AG10803 (cell line): ENCODE results near the gene TRIM52.
A peak's percentile ranks its signal among the peaks of the same experiment; 100 is the strongest.

Experiments used
- DNase-seq: peaks from one replicate; pipeline ENCODE4 v3.0.0; 2010; ENCODE audit warnings: low read depth
- H3K4me3 ChIP-seq: 2 replicates; pipeline ENCODE4 v1.5.1; 2011; ENCODE audit warnings: mild to moderate bottlenecking, low read length, control low read depth
- TF ChIP-seq, protein P1 (sequence below): conservative IDR thresholded peaks from 2 replicates; pipeline ENCODE4 v1.5.1; 2011; ENCODE audit warnings: mild to moderate bottlenecking, low read length, control low read depth, inconsistent platforms

The TRIM52 gene

DNA sequence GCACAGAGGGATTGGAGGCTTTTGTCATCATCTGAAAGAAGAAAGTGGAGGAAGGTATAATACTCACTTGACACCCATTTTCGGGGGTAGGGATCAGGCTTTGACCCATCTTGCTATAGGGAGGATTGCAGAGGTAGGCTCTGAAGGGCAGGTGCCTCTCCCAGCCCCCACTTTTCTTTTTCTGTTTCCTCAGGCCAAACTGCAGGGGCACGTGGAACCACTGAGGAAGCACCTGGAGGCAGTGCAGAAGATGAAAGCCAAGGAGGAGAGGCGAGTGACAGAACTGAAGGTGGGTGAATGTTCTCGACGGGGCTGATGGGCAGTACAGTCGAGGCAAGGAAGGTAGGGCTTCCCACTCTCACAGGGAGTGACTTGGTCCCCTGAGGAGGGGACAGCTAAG lies 30.4 kb downstream of the TRIM52 start:
- no peak overlapping the region for H3K4me3 ChIP-seq
- TF ChIP-seq, protein P1, sequence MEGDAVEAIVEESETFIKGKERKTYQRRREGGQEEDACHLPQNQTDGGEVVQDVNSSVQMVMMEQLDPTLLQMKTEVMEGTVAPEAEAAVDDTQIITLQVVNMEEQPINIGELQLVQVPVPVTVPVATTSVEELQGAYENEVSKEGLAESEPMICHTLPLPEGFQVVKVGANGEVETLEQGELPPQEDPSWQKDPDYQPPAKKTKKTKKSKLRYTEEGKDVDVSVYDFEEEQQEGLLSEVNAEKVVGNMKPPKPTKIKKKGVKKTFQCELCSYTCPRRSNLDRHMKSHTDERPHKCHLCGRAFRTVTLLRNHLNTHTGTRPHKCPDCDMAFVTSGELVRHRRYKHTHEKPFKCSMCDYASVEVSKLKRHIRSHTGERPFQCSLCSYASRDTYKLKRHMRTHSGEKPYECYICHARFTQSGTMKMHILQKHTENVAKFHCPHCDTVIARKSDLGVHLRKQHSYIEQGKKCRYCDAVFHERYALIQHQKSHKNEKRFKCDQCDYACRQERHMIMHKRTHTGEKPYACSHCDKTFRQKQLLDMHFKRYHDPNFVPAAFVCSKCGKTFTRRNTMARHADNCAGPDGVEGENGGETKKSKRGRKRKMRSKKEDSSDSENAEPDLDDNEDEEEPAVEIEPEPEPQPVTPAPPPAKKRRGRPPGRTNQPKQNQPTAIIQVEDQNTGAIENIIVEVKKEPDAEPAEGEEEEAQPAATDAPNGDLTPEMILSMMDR, result no peak
- DNase-seq, result no peak

- DNase-seq, result no peak
- TF ChIP-seq, protein P1, result no peak
- H3K4me3 ChIP-seq, result no peak overlapping the region
Observed at GRCh38 chr5:181229996-181230395, 30.9 kb downstream of the TRIM52 start.

DNA sequence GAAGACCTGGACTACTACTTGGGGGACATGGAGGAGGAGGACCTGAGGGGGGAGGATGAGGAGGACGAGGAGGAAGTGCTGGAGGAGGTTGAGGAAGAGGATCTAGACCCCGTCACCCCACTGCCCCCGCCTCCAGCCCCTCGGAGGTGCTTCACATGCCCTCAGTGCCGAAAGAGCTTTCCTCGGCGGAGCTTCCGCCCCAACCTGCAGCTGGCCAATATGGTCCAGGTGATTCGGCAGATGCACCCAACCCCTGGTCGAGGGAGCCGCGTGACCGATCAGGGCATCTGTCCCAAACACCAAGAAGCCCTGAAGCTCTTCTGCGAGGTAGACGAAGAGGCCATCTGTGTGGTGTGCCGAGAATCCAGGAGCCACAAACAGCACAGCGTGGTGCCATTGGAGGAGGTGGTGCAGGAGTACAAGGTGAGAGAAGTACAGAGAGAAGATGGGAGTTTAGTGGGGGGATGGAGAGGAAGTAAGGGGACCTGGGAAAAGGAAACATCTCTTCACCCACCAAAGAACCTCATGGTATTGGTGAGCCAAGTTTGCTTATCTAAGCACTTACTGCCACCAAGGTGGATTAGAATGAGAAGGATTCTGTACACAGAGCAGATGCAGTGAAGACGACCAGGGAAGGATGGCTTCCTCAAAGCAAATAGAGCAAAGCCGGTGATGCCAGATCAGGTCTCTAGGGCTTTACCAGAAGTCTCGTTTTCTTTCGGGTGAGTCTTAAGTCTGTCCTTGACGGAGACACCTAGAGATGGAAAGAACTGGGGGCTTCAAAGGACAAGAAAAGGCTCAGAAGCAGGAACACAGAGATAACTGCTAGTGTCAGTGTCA lies 36.3 kb downstream of the TRIM52 start:
- H3K4me3 ChIP-seq, result peak overlapping the region; percentile 99
- TF ChIP-seq, protein P1, result no peak
- no peak for DNase-seq

DNA sequence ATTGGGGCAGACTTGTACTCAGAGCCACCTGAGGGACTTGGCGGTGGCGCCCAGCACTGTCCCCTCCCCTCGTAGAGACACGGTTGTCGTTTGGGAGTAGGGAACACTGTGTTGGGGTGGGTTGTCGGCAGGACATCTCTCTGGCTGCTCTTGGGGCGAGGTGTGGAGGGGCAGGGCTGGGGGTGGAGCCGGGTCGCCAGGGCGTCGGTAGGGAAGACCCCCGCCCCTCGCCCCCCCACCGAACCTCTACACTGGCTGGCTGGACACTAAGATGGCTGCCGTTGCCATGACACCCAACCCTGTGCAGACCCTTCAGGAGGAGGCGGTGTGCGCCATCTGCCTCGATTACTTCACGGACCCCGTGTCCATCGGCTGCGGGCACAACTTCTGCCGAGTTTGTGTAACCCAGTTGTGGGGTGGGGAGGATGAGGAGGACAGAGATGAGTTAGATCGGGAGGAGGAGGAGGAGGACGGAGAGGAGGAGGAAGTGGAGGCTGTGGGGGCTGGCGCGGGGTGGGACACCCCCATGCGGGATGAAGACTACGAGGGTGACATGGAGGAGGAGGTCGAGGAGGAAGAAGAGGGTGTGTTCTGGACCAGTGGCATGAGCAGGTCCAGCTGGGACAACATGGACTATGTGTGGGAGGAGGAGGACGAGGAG lies 37.1 kb downstream of the TRIM52 start:
- no peak for DNase-seq
- peak overlapping the region; percentile 99 for H3K4me3 ChIP-seq
- TF ChIP-seq, protein P1, result no peak

GRCh38 chr5:181223058-181223728 lies 37.8 kb downstream of the TRIM52 start, which contains the start of gene TRIM41:
TSS of gene TRIM41 (plus strand) at chr5:181223281. CDS start at chr5:181224000, 719 bp downstream.
- peak; percentile 99 for DNase-seq
- H3K4me3 ChIP-seq, result peak within 1 kb of the TSS; percentile 99
- TF ChIP-seq, protein P1, result peak; percentile 25

DNA sequence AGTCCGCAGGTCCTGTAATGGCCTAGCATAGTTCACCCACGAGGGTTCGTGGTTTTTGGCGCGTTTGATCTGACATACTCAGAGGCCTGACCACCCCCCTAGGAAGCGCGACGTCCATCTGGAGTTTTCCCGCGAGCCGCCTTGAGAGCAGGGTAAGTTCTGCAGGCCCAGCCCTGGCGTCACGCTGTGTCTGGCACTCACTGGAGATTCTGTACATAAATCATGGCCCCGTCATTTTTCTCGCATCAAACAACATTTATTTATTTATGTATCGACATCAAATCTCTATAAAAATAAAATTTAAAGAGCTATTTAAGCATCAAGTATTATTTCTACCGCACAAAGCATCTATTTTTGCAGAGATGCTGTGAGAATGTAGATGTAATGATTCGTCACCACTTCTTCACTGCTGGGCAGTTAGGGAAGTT lies 38.3 kb downstream of the TRIM52 start:
- DNase-seq, result no peak
- H3K4me3 ChIP-seq, result peak overlapping the region; percentile 99
- TF ChIP-seq, protein P1, result no peak
